H1 (cell line): ENCODE results near the gene CD180.

ENCODE experiments used
- EZH2 ChIP-seq: fragments of 200-600 bp; sonication (generic); IDR thresholded peaks from 2 replicates; pipeline ENCODE4 v1.7.1; 2012; ENCODE audit warnings: low read depth, mild to moderate bottlenecking, moderate library complexity, low read length, inconsistent platforms; ENCODE audit not compliant: severe bottlenecking
- NRF1 ChIP-seq: IDR thresholded peaks from 2 replicates; pipeline ENCODE4 v1.6.1; 2011; ENCODE audit warnings: mild to moderate bottlenecking, low read depth, low read length, improper control_type of control experiment
- TF ChIP-seq, protein P1 (sequence below), 3 experiments: IDR thresholded peaks; 1 replicate in 2 of 3; 2 replicates in 1 of 3; pipeline versions ENCODE4 v1.5.1 to v1.6.1; 2011; ENCODE audit warnings: low read length in 3 of 3, mild to moderate bottlenecking in 3 of 3, inconsistent platforms in 2 of 3, low read depth in 1 of 3, moderate library complexity in 1 of 3; ENCODE audit not compliant: insufficient read depth in 1 of 3; ENCODE audit errors: control extremely low read depth in 1 of 3

DNA sequence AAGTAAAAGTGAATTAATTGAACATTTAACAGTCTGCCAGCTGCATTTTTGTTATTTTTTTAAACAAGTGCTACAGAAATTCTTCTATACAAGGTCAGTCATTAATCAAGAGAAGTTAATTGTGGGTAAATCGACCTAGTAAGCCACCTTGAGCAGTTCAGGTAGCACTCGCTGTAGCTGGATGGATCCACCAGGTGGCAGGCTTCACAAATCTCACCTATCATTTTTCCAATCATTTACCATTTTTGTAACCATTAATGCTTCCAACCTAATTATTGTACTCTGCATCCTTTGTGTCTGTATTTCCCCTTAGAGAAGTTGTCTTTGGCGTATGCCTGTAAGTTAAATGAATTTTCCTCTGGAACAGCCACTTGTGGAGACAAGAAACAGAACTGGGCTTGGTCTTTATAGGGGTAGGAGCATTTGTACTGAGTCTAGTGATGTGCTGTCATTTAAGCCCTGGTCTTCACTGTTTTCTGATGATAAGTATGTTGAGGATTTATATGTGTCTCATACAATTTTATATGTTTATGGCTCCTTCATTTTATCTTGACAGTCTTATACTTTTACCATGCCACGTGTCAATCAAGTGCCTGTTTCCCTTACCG lies 39.5 kb downstream of the CD180 start:
- TF ChIP-seq, protein P1, sequence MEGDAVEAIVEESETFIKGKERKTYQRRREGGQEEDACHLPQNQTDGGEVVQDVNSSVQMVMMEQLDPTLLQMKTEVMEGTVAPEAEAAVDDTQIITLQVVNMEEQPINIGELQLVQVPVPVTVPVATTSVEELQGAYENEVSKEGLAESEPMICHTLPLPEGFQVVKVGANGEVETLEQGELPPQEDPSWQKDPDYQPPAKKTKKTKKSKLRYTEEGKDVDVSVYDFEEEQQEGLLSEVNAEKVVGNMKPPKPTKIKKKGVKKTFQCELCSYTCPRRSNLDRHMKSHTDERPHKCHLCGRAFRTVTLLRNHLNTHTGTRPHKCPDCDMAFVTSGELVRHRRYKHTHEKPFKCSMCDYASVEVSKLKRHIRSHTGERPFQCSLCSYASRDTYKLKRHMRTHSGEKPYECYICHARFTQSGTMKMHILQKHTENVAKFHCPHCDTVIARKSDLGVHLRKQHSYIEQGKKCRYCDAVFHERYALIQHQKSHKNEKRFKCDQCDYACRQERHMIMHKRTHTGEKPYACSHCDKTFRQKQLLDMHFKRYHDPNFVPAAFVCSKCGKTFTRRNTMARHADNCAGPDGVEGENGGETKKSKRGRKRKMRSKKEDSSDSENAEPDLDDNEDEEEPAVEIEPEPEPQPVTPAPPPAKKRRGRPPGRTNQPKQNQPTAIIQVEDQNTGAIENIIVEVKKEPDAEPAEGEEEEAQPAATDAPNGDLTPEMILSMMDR (IDR thresholded peaks at IDR 0.05; ENCODE audit: control extremely low read depth in 1 of 3, insufficient read depth in 1 of 3, low read depth in 1 of 3, low read length in 3 of 3): peak; percentile 54 to 79 (median 55)
- TF ChIP-seq NRF1 (no peak), EZH2 (no peak)
